HTERT RPE-1 (cell line): Measurements from ENCODE around the gene HIVEP2.

Experiments used
- in situ Hi-C: fragments of 300-500 bp; cut with MboI; formaldehyde crosslinking; loops from 4 replicates; pipeline ENCODE4 v1.14.3; 2020; ENCODE audit warnings: low sequenced_read_pairs

HIVEP2 gene

DNA sequence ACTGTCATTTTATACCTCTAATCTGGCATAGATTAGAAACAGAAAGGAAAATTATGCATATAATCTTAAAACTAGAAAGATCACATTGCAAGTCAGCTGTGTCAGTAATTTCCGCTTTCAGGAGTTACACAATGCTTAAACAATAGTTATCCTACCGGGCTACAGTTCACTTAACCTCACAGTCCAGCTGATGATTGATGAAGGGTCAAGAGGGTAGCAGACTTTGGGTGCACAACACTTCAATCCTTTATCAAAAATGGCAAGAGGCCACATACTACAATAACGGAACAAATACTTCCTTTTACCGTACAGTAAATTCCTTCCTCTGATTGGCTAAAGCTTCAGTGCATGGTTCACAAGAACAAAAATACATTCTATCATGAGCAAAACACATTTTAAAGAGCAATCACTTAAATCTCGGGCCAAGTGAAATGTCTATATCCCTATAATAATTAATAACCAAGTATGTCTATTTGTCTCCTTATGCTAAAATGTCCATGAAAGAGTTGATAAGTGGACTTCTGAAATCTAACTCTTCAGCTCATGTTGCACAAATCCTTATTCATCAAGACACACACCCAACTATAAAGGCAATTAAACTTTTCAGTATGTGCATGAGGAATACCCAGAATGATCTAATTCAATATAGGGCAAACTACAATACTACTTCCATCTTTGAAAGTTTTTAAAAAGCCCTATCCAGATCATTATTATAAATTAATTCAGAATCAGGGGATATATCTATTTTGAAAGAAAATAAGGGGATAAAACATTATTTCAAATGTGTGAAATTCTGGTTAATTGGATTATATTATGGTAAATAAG is 76.8 kb downstream of the HIVEP2 start:
- in situ Hi-C loops = no loop called here

DNA sequence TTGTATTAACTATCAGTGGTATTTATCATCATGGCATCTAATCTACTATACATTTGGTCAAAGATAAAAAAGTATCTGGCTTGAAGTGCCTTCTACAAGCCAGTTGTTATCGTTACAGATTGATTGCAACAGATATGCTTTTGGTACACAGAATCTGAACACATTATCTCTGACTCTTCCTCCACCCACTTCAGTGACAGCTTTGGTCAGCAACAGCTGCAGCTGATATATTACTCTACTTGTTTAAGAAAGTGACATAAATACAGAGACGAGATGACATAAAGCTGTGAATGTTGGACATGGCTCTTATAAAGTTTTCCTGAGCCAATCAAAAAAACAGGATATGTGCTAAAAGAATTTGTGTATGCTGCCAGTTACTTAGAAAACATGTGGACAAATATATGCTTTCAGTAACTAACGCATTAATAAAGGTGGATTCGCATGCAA is 77.6 kb downstream of the HIVEP2 start:
- in situ Hi-C loops = no loop called here

DNA sequence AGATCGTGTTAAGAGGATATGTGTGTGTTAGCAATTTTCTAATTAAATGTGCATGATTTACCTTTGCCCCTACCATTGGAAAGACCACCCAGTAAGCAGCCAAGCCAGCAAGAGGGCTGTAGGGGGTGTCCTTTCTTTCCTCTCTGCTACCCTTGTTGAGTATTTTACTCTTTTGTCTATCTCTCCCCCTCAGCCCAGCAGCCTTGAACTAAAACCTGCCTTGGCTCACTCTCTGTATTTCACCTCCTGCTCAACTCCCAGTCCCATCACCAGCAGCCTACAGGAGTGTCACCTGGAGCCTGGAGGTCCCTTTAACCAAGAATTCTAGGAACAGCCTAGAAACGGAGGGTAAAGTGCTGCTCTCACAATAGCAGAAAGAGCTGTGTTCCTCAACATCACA is 81.0 kb downstream of the HIVEP2 start:
- in situ Hi-C loops = no loop called here

- in situ Hi-C loops = no loop called here
These were observed 83.3 kb downstream of the HIVEP2 start for GRCh38 chr6:142861711-142862110.

GRCh38 chr6:142860498-142860897 is 84.5 kb downstream of the HIVEP2 start:
- in situ Hi-C loops = no loop called here

DNA sequence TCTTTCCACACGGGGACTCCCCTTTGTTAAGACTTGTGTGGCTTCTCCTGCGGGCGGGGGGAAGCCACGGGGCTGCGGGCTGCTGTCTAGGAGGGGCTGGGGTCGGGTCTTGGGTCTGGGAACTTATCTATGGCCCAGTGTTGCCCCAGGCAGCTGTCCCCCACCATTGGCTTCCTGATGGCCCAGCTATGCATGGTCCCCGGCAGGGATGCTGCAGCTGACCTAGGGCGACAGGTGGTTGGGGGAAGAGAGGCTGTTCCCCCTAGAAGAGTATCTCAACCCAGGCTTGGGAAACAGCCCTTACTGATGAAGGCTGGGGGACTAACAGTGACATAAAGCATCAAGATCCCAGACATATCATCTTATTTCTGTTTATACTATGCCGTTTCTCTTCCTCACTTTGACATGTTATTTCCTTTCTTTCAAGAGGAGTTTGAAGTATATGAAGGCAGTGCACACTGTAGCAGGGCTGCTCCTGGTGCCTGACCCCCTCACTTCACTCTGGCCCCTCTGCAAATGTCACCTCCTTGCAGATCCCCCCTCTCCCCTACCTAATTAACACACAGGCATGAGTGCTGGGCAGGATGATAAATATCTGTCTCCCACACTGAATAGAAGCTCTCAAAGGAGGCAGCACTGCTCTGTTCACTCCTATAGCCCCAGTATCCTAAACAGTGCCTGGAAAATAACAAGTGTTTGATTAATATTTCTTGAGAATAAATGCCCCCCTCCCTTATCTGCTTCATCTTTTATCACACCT is 87.0 kb downstream of the HIVEP2 start:
- in situ Hi-C loops = no loop called here

DNA sequence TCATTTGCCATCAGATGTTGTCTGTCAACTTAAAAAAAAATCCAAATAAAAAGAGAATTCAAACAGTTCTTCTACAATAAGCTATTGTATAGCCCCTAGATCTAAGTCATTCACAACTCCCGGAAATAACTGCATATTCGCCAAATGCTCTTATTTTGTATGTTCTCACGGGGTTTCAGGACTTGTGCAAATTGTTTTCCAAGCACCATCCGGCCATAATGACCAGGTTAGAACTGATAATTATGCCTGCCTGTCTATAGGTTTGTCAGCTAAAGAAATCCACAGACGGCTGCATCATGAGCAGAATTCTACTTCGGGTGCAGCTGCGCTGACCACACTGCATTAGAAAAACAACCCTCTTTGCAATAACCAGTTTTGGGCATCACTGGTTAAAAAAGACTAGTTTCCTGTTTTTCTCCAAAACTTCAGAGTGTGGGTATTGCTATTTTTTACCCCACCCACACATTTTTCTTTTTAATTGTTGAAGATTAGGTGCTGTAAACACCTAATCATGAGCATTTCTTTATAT is 87.7 kb downstream of the HIVEP2 start:
- in situ Hi-C loops = no loop called here

DNA sequence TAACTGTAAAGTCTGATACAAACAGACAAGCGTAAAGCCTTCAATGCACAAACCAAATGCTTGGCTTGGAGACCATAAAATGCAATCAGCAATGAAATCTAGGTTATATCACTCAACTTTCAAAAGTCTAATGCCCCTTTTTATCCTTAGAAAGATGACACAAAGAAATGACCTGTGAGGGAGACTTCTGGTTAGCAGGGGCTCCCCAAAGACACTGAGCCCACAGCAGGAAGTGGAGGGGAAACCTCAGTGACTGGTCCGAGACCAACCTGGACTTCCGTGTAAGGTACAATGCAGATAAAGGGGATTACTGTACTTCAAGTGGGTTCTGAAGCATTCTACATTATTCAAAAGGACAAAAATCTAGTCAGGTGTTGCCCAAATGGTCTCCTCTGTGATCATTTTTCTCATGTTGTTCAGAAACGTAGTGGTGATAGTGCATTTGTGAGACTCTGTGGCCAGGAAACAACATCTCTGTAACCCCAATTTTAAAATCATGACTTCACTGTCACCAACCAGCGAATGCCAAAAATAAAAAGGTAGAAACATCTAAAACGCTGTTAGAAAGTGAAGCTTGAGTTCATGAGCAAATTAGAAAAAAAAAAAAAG is 88.2 kb downstream of the HIVEP2 start:
- in situ Hi-C loops = no loop called here

GRCh38 chr6:142855893-142856623 is 88.9 kb downstream of the HIVEP2 start:
- in situ Hi-C loops = no loop called here

GRCh38 chr6:142854589-142855488 is 90.1 kb downstream of the HIVEP2 start:
- in situ Hi-C loops = no loop called here

- in situ Hi-C loops = no loop called here
These were observed 91.5 kb downstream of the HIVEP2 start for GRCh38 chr6:142853244-142854180.

DNA sequence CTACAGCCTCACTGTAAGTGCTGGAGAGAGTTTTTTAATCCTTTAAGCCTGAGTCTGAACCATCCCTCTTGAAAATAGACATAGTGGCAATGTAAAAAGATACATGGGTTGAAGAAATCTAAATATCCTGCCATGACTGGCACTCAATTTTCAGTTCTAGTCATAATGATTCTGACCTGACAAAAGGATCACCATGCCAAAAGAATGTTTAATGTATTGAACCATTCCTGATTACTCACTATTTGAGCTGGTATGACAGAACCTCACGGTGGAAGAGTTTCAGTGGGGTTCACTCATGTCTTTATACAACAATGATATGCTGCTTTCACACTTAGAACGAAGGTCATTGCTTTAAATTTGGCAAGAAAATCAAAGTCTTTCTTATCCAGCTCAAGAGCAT is 93.4 kb downstream of the HIVEP2 start:
- in situ Hi-C loops = no loop called here

- in situ Hi-C loops = no loop called here
These were observed 94.1 kb downstream of the HIVEP2 start for GRCh38 chr6:142850679-142851423.

DNA sequence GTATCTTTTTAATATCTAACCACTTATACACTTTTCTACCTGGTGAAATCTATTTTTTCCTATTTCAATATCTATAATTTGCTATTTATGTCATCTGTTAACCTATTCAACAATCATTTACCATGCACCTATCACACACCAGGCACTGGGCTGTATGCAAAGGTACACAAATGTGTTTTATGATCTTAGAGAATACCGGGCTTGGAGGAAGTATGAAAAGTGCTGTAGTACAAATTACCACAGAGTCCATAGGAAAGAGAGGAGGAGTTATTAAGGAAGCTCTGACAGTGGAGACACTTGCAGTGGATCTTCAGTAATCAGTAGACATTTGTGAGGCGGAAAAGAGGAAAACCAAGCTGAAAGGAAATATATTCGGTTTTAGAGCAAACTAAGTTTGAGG is 96.0 kb downstream of the HIVEP2 start:
- in situ Hi-C loops = no loop called here

DNA sequence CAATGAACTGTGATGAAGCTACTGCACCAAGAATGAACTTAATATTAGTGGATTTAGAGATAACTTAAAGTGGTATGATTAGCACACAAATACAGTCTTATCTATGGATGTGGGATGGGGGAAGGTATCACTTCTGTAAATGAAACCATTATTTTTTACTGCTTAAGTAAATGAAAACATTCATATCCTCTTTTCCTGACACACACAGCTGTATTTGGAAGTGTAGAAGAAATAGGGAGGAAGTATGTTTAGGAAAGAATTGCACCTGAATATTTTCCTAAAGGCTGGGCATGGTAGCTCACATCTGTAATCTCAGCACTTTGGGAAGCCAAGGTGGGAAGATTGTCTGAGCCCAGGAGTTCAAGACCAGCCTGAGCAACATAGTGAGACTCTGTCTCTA is 96.8 kb downstream of the HIVEP2 start:
- in situ Hi-C loops = no loop called here

GRCh38 chr6:142846883-142847287 is 98.1 kb downstream of the HIVEP2 start:
- in situ Hi-C loops = no loop called here

- in situ Hi-C loops = no loop called here
These were observed 98.5 kb downstream of the HIVEP2 start for GRCh38 chr6:142846459-142846831.
